Ovary (tissue), 10 donors: ENCODE measurements around the gene TLCD3A. TPM values are rescaled to one million over a fixed set of nuclear protein-coding genes. Genes with fewer than 3 reads are reported as not detected.

Source experiments
- DNase-seq, 5 donors: peaks; one replicate each; pipeline ENCODE4 v3.0.0-alpha.2; 2019 to 2020
- H3K27ac ChIP-seq, 2 donors: fragments of 200-600 bp; one replicate each; pipeline versions ENCODE4 v1.5.1 to v1.8.0; 2019 to 2022
- H3K27me3 ChIP-seq: fragments of 200-600 bp; one replicate; pipeline ENCODE4 v1.8.0; 2022
- H3K36me3 ChIP-seq: fragments of 200-600 bp; sonication (generic); one replicate; pipeline ENCODE4 v1.5.1; 2019
- H3K4me1 ChIP-seq: one replicate; pipeline ENCODE4 v1.8.1; 2013; ENCODE audit warnings: mild to moderate bottlenecking, moderate library complexity; ENCODE audit not compliant: insufficient read depth
- H3K4me3 ChIP-seq: fragments of 200-600 bp; sonication (generic); one replicate; pipeline ENCODE4 v1.5.1; 2017
- H3K9me3 ChIP-seq, 2 donors: fragments of 200-600 bp in 1 of 2; sonication (generic) in 1 of 2; one replicate each; pipeline versions ENCODE4 v1.5.1 to v1.8.1; 2013 to 2019; ENCODE audit warnings: mild to moderate bottlenecking in 1 of 2, moderate library complexity in 1 of 2
- CTCF ChIP-seq, 3 donors: fragments of 450-650 bp in 2 of 3; fragments of 200-600 bp in 1 of 3; IDR thresholded peaks; one replicate each; pipeline versions ENCODE4 v1.5.1 to v1.8.0; 2016 to 2022; ENCODE audit warnings: antibody characterized with exemption in 3 of 3, mild to moderate bottlenecking in 1 of 3
- EP300 ChIP-seq: sonication (generic); formaldehyde crosslinking; IDR thresholded peaks from one replicate; pipeline ENCODE4 v1.6.1; 2017; ENCODE audit warnings: antibody characterized with exemption
- POLR2A ChIP-seq: fragments of 450-650 bp; IDR thresholded peaks from one replicate; pipeline ENCODE4 v1.6.1; 2017; ENCODE audit warnings: antibody characterized with exemption, mild to moderate bottlenecking, moderate library complexity
- WGBS, 3 donors: extraction: QIAGEN DNeasy Blood & Tissue Kit in 1 of 3; methylation state at CpG; one replicate each; pipeline versions ENCODE4 v1.1.5 to v1.1.7; 2013 to 2017; 5-methylcytosine and 5-hydroxymethylcytosine counted together
- intact Hi-C, 4 donors: fragments of 100-400 bp; cut with DNase I; formaldehyde crosslinking; loops; one replicate each; pipeline versions ENCODE4 v1.11.0 to v1.15.1; 2022 to 2023
- long read RNA-seq, 3 donors: library from polyadenylated mRNA in 2 of 3; unstranded in 2 of 3; transcript quantifications; one replicate each; pipeline ENCODE4 v2.0.0 and lab custom pipeline, GENCODE V29; 2021 to 2026
- polyA plus RNA-seq, 2 donors: library from polyadenylated mRNA; stranded (reverse); fragments of 200-250 nt in 1 of 2; fragments of 350-450 nt in 1 of 2; fragmentation: Illumina TruSeq in 1 of 2; extraction: RNeasy Lipid Tissue Mini Kit (QIAGEN cat#74804) in 1 of 2; gene quantifications; one replicate each; pipeline ENCODE4 v1.2.3, GENCODE V29; 2013 to 2014
- total RNA-seq, 7 donors: library from RNA; depleted of rRNA in 2 of 7; stranded (reverse); fragments of >200 nt in 2 of 7; fragmentation: NEBNext Ultra II Directional in 3 of 7; extraction: Animal tissue kit (Norgen Biotek cat#: 25700) in 3 of 7; gene quantifications; one replicate each; pipeline versions ENCODE4 v1.1.0 to v1.2.4, GENCODE V29; 2016 to 2023
- donor health status: DM: no; HTN: no; CAD: no; lungs with moderate emphysema.
- donor health status: DM: no; HTN: no; CAD: no.
- donor health status: Bipolar disorder and iron deficiency.
- donor health status: DM: yes; HTN: yes; CAD: no.
- donor health status: DM: no; HTN: no; CAD: no.
- donor health status: DM: yes; HTN: yes; CAD: no.

Gene TLCD3A
- total RNA-seq (10 to 100 TPM in 5 of 7 donors, 1 to 10 TPM in 2; 3.0 to 17.8 (median 13.1) TPM), polyA plus RNA-seq (10 to 100 TPM in 1 of 2 donors, 1 to 10 TPM in 1; 5.5 to 14.8 TPM)
- long read RNA-seq, donor 1, transcript FAM57A-202 (5 exons, 2,412 nt) = major isoform, 27 of 48 reads
- long read RNA-seq, donor 1, partial matches to known transcripts = 7 of 48 reads
- long read RNA-seq, donor 1, other reads (novel, unspliced or antisense) = 9 of 48 reads
- long read RNA-seq, donor 2, partial matches to known transcripts = 9 of 12 reads
- long read RNA-seq, donor 2, other reads (novel, unspliced or antisense) = 0 of 12 reads
- long read RNA-seq, donor 3, transcript FAM57A-203 (4 exons, 2,386 nt) = minor isoform, 9 of 37 reads
- long read RNA-seq, donor 3, transcript FAM57A-202 (5 exons, 2,412 nt) = major isoform, 22 of 37 reads
- long read RNA-seq, donor 3, partial matches to known transcripts = 4 of 37 reads
- long read RNA-seq, donor 3, other reads (novel, unspliced or antisense) = 2 of 37 reads

- Histone ChIP-seq H3K27me3 (no peaks in the 10 kb centered on the region), H3K27ac (peak within 1 kb of the TSS; percentile 37 to 67), H3K9me3 (no peaks in the 10 kb centered on the region), H3K4me3 (peak within 1 kb of the TSS; percentile 84), H3K4me1 (peaks cover 2% of the 10 kb centered on the region), H3K36me3 (no peaks in the 10 kb centered on the region)
- intact Hi-C loops = no loop called here
- TF ChIP-seq POLR2A (peak; percentile 8), CTCF (IDR thresholded peaks at IDR 0.05) (no peak)
- peak; percentile 78 to 82 (median 82) for DNase-seq
- 0 to 1% (median 0%) methylated on average over 76 to 126 of the region's 126 CpGs for WGBS, 3 donors
Observed at GRCh38 chr17:732067-732901, at the start of gene TLCD3A. Gene TLCD3A (plus strand): TSS chr17:732596. CDS start chr17:732648, 52 bp downstream.

- TF ChIP-seq EP300 = no peak
- no peak for TF ChIP-seq POLR2A
- TF ChIP-seq CTCF (IDR thresholded peaks at IDR 0.05) = no peak
- WGBS, 3 donors = 95 to 97% (median 95%) methylated on average over 1 of the region's 1 CpG
- DNase-seq = no peak
- no peaks in the 10 kb centered on the region for H3K27me3 ChIP-seq
- H3K27ac ChIP-seq = no peak overlapping the region
- no peaks in the 10 kb centered on the region for H3K36me3 ChIP-seq
- no peaks in the 10 kb centered on the region for H3K9me3 ChIP-seq
- H3K4me3 ChIP-seq = no peak overlapping the region
- intact Hi-C loops = no loop called here
- H3K4me1 ChIP-seq = no peaks in the 10 kb centered on the region
Observed at GRCh38 chr17:683040-683439, 49.4 kb upstream of the TLCD3A start.

GRCh38 chr17:683499-684254 is 48.7 kb upstream of the TLCD3A start:
- intact Hi-C loops = no loop called here
- DNase-seq = no peak
- no peaks in the 10 kb centered on the region for H3K36me3 ChIP-seq
- 91 to 95% (median 92%) methylated on average over 4 of the region's 4 CpGs for WGBS, 3 donors
- no peak overlapping the region for H3K4me3 ChIP-seq
- H3K9me3 ChIP-seq = no peaks in the 10 kb centered on the region
- H3K4me1 ChIP-seq = no peaks in the 10 kb centered on the region
- no peak overlapping the region for H3K27ac ChIP-seq
- TF ChIP-seq EP300 (no peak), POLR2A (no peak), CTCF (IDR thresholded peaks at IDR 0.05) (no peak)
- H3K27me3 ChIP-seq = no peaks in the 10 kb centered on the region

- no peak overlapping the region for H3K4me3 ChIP-seq
- H3K27me3 ChIP-seq = no peaks in the 10 kb centered on the region
- H3K4me1 ChIP-seq = no peaks in the 10 kb centered on the region
- no peaks in the 10 kb centered on the region for H3K36me3 ChIP-seq
- 91 to 97% (median 95%) methylated on average over 6 of the region's 6 CpGs for WGBS, 3 donors
- TF ChIP-seq POLR2A = no peak
- TF ChIP-seq EP300 = no peak
- no peak for TF ChIP-seq CTCF (IDR thresholded peaks at IDR 0.05)
- H3K9me3 ChIP-seq = no peaks in the 10 kb centered on the region
- intact Hi-C loops = no loop called here
- no peak for DNase-seq
- H3K27ac ChIP-seq = no peak overlapping the region
Observed at GRCh38 chr17:685006-685405, 47.4 kb upstream of the TLCD3A start.
